Stimulated activated CD4-positive, alpha-beta T cell treated with anti-CD3 and anti-CD28 coated beads, Interleukin-15, amount 100 ng/mL, for 1 hour (primary cell): ENCODE results near the gene ZCCHC12.

ENCODE experiments used
- DNase-seq, 2 donors: peaks; one replicate each; pipeline ENCODE4 v3.0.0-alpha.2; 2020; ENCODE audit warnings: low read depth in 1 of 2, low spot score in 1 of 2

The ZCCHC12 gene

DNA sequence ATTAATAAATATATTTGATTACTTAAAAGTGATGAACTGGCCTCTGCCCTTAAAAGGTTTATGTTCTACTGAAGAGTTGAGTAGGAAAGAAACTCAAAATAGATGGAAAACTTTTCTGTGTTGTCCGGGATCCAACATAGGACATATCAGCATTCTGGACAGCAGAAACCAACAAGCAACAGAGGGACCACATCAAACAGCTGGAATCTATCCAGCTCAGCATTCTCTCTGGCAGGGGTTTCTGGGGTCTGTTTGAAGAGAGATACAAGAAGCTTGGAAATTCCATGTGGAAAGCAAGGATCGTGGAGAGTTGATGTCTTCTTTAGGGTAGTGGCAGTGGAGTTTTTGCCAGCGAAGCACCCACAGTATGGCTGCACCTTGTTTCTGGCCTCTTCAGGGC is 43.6 kb downstream of the ZCCHC12 start:
- DNase-seq = no peak

DNA sequence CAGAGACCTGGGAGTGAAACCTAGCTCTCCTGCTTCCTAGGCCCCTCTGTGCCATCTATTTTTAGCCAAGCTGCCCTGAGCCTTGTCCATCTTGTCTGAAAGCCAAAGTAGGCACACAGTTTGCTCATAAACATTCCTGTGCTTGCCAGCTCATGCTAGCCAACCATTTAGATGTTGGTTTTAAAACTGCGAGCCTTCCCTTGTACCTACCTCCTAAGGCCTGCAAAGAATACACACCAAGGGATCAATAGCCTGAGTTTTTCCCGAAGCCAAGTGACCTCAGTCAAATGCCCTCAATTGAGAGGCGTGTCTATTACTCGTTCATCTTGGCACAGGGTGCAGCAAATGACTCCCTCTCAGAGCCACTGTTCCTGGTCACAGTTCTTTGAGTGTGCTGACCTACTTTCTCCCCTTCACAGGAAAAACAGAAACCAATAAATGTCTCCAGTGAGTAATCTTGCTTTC is 48.5 kb downstream of the ZCCHC12 start:
- no peak for DNase-seq
